Stimulated activated naive CD4-positive, alpha-beta T cell treated with Interleukin-2 at 50 U/mL for 16 hours (primary cell): ENCODE measurements around the gene SNX9.

Experiments used
- DNase-seq: peaks from one replicate; lab custom pipeline; 2025; lab: John Stamatoyannopoulos, UW

SNX9 gene

DNA sequence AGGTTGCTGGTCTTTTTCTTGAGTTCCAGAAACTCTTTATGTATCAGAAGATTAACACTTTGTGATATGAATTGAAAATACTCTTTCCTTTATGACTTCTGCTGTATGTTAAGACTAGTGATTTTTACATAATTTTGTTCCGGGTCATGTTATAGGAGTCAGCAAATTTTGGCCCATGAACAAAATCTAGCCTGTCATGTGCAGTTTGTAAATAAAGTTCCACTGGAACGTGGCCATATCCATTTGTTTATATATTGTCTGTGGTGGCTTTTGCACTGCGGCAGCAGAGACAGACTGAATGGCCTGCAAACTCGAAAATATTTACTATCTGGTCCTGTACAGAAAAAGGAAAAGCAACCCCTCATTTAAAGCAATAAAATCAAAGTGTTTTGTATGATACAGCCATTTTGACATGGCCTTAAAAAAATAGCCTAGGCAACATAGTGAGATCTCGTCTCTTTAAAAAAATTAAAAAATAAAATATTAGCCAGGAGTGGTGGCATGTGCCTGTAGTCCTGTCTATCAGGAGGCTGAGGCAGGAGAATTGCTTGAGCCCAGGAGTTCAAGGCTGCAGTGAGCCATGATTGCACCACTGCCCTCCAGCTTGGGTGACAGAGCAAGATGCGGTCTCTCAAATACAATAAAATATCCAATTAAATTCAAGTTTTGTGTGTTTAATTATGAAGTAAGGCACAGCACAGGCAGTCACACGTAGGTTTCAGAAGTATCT, 36.9 kb downstream of the SNX9 start:
- no peak for DNase-seq

- DNase-seq: no peak
Observed at GRCh38 chr6:157860505-157860991, 37.5 kb downstream of the SNX9 start.

- no peak for DNase-seq
Observed at GRCh38 chr6:157861184-157861583, 38.1 kb downstream of the SNX9 start.

GRCh38 chr6:157861814-157862213, 38.8 kb downstream of the SNX9 start:
- no peak for DNase-seq

DNA sequence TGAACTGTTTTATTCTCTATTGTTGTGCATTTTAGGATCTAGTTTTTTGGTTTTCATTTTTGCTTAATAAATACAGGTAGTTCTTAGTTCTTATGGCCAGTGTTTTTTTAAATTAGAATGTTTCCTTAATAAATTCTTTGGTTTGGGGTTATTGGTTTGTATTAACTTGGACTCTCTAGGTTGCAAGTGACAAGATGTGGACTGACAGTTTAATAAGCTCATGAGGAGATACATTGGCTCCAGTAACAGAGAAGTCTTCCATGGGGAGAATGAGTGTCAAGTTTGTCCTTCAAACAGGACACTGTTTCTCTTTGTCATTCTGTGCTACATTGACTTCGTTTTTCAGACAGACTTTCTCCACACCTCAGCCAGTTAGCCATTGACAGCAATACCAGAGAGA, 39.7 kb downstream of the SNX9 start:
- DNase-seq: no peak

- no peak for DNase-seq
Observed at GRCh38 chr6:157864185-157864761, 41.2 kb downstream of the SNX9 start.

DNA sequence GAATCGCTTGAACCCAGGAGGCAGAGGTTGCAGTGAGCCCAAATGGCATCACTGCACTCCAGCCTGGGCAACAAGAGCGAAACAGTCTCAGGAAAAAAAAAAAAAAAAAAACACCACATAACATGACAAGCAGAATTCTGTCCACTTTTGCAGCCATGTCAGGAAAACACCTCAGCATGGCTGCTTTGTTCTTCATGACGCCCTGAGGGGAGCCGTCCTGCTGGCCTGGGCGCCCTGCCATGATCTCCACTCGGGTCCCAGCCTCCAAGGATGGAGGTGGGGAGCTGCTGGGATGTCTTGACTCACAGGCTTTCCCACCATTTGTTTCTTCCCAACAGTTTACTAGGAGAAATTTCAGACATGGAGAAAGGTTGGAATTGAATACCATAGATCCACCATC, 42.2 kb downstream of the SNX9 start:
- DNase-seq: no peak

GRCh38 chr6:157867155-157867559, 44.1 kb downstream of the SNX9 start:
- DNase-seq: no peak

GRCh38 chr6:157867981-157868380, 44.9 kb downstream of the SNX9 start:
- DNase-seq: no peak

- DNase-seq: no peak
Observed at GRCh38 chr6:157868835-157869234, 45.8 kb downstream of the SNX9 start.

- no peak for DNase-seq
Observed at GRCh38 chr6:157869673-157870302, 46.7 kb downstream of the SNX9 start.

- DNase-seq: peak; percentile 76
Observed at GRCh38 chr6:157873735-157874344, 50.8 kb downstream of the SNX9 start.

DNA sequence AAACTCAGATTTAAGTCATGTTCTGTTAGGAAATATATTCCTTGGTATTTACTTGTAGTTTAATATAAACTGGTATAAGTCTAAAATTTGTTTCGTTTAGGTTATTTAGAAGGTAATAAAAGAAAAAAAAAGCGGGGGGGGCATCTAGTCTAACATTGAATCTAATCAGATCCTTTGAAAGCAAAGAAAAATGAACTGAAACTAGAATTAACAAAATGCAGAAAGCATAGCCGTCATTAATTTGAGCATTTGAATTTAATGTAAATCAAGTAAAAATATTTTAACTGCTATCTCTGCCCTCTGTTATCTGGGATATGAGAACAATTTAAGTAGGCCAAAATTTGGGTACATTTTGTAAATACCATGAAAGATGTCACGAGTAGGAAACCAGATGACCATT, 54.1 kb downstream of the SNX9 start:
- DNase-seq: no peak

- DNase-seq: no peak
Observed at GRCh38 chr6:157877573-157878438, 54.8 kb downstream of the SNX9 start.

DNA sequence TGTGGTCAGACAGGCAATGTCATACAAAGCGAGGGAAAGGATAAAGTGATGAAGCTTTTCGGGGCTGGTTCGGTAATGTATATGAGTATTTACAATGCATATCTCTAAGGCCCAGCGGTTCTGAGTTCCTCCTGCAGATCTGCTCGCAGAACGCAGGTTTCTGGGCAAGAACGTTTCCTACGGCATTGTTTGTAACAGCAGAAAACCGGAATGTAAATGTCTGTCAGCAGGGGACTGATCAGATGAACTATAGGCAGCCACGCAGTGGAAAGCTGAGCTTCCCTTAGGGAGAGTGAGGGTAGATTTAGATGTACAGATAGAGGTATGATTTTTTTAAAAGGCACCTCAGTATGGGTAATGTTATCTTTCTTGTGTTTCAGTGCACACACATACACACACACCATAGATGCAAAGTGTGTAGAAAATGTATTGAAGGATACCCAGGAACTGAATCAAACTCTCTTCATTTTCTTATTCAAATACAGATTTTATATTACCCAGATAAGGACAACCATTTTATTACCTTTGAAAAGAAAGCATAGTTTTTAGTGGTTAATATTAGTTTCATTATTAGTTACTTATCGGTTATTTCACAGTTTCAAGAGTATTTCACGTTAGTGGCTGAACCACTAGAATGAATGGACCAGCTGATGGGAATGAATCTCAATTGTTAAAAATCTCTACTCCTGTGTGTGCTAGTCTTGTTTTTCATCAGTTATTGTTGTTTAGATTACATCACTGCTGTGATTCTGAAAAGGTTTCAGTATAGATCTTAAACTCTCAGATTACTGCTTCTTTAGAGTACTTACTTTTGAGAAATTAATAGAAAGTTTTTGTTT, 56.2 kb downstream of the SNX9 start:
- no peak for DNase-seq

- DNase-seq: no peak
Observed at GRCh38 chr6:157879873-157880254, 56.8 kb downstream of the SNX9 start.

GRCh38 chr6:157880534-157880933, 57.5 kb downstream of the SNX9 start:
- no peak for DNase-seq

DNA sequence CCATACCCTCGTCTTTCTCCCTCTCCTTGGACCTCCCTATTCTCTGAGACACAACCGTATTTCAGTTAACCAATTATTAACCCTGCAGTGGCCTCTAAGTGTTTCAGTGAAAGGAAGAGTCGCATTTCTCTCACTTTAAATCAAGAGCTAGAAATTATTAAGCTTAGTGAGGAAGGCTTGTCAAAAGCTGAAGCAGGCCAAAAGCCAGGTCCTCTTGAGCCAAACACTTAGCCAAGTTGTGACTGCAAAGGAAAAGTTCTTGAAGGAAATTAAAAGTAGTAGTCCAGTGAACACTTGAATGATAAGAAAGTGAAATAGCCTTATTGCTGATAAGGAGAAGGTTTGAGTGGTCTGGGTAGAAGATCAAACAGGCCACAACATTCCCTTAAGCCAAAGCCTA, 58.3 kb downstream of the SNX9 start:
- DNase-seq: no peak

DNA sequence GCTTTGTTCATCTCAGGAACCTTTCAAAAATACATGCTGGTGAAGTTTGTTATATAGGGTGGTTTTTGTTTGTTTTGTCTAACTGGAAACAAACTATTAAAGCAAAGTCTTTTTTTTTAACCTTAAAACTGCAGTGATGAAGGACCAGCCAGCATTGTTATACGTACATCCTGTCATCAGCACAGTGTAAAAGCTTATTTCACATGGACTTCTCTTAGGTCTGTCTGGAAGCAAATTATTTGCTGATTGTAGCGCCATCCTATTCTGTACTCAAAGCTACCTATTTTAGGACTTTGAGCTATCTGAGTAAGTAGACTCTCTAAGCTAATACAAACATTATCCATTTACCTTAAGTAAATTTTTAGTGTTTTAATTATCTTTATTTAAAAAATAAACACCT, 61.7 kb downstream of the SNX9 start:
- DNase-seq: no peak

- DNase-seq: peak; percentile 28
Observed at GRCh38 chr6:157885211-157885788, 62.3 kb downstream of the SNX9 start.

GRCh38 chr6:157885876-157886275, 62.8 kb downstream of the SNX9 start:
- no peak for DNase-seq
